ENCODE results near the gene HLA-DOB.

HLA-DOB gene

DNA sequence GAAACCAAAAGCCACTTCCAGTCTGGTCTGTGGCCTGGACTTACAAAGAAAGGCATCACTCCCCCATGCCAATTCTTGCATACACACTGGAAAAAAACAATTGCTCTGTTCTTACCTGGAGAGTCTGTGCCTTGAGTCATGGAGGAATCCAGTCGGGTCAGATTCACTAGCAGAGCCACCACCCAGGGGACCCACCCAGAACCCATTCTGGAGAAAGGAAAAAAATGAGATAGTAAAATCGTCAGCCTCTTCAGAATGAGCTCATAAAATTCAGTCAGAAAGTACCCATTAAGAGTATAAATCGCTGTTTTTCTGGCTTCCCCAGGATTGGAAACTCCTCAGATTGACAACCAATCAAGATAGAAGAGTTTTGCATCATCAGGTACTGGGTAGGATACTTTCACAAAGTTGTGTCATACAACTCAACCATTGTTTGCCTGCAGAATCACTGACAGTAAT lies at the start of gene HLA-DOB:
Gene HLA-DOB (minus strand): TSS at position 257 of the 459 bp plus-strand sequence. CDS start 51 bp downstream, at position 206.
- H3K4me3 ChIP-seq (replicated peaks; ENCODE audit: low read depth, low read length) = no peak within 1 kb of the TSS
- peak; percentile 56 for DNase-seq (ENCODE audit: low read depth)
- TF ChIP-seq CTCF (IDR thresholded peaks at IDR 0.05; ENCODE audit: low read length, missing control alignments) = no peak

- TF ChIP-seq CTCF (IDR thresholded peaks at IDR 0.05; ENCODE audit: low read length, missing control alignments) = no peak
- DNase-seq (ENCODE audit: low read depth) = no peak
- H3K4me3 ChIP-seq (replicated peaks; ENCODE audit: low read depth, low read length) = no peak overlapping the region
Observed at GRCh38 chr6:32865724-32866443, 49.1 kb upstream of the HLA-DOB start.

GRCh38 chr6:32862725-32863124 lies 45.9 kb upstream of the HLA-DOB start:
- H3K4me3 ChIP-seq (replicated peaks; ENCODE audit: low read depth, low read length) = no peak overlapping the region
- no peak for DNase-seq (ENCODE audit: low read depth)
- TF ChIP-seq CTCF (IDR thresholded peaks at IDR 0.05; ENCODE audit: low read length, missing control alignments) = no peak

DNA sequence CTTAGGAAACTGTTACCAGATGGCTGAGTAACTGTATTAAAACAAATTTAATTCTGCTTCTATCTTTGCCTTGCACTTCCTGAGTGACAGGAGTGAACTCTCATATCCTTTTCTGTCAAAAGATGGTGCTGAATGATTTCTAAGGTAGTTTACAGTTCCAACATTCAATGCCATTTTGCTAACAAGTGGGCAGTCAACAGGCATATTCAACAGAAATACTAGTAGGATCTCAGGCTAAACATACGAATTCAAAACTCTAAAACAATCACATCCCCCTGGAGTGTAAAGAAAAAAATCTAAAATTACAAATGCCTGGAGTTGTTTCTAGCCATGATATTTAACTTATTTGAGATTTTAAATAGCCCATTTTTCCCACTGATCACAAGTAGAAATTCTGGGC lies 43.9 kb upstream of the HLA-DOB start:
- no peak for TF ChIP-seq CTCF (IDR thresholded peaks at IDR 0.05; ENCODE audit: low read length, missing control alignments)
- no peak for DNase-seq (ENCODE audit: low read depth)

GRCh38 chr6:32858194-32858593 lies 41.4 kb upstream of the HLA-DOB start:
- no peak for DNase-seq (ENCODE audit: low read depth)
- TF ChIP-seq CTCF (IDR thresholded peaks at IDR 0.05; ENCODE audit: low read length, missing control alignments) = no peak
- no peak overlapping the region for H3K4me3 ChIP-seq (replicated peaks; ENCODE audit: low read depth, low read length)

More for the DNA sequence above, 43.9 kb upstream of the HLA-DOB start:
- no peak overlapping the region for H3K4me3 ChIP-seq (replicated peaks; ENCODE audit: low read depth, low read length)

DNA sequence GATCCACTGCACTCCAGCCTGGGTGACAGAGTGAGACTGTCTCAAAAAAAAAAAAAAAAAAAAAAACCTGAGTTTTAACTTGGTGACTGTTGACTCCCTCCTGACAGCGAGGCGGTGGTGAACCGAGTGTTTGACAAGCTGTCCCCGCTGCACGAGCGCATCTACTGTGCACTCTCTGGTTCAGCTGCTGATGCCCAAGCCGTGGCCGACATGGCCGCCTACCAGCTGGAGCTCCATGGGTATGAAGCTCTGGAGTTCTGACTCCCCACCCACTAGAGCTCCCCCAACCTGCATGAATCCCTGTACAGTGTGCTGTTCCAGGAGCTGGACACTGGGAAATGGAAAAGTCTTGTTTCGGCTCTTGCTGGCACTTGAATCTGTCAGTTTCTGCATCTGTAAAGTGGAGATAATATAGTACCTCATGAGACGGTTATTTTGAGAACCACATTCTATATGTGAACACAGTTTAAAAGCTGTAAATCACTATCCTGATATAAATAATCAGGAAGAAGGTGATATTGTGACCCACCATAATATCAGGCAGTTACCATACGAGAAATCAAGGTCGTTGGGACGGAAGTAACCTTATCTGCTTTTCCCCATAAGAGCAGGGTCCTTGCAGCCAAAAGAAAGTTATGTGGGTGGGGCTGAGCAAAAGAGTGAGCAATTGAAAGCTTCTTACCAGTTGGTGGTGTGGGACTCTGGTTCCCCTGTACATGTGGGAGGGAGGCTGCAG lies 40.5 kb upstream of the HLA-DOB start:
- DNase-seq (ENCODE audit: low read depth) = no peak
- no peak for TF ChIP-seq CTCF (IDR thresholded peaks at IDR 0.05; ENCODE audit: low read length, missing control alignments)
- H3K4me3 ChIP-seq (replicated peaks; ENCODE audit: low read depth, low read length) = no peak overlapping the region
